Epidermal melanocyte (primary cell): ENCODE data around the gene IGF2BP2.
"Not testable (repeated sequence)": the region's sequence is repeated elsewhere in the genome, so short reads cannot be mapped to it uniquely, and the experiment has no call there.

Experiments used
- DNase-seq: peaks from one replicate; pipeline ENCODE4 v3.0.0; 2011; ENCODE audit warnings: low spot score; ENCODE audit not compliant: insufficient read length

The IGF2BP2 gene

DNA sequence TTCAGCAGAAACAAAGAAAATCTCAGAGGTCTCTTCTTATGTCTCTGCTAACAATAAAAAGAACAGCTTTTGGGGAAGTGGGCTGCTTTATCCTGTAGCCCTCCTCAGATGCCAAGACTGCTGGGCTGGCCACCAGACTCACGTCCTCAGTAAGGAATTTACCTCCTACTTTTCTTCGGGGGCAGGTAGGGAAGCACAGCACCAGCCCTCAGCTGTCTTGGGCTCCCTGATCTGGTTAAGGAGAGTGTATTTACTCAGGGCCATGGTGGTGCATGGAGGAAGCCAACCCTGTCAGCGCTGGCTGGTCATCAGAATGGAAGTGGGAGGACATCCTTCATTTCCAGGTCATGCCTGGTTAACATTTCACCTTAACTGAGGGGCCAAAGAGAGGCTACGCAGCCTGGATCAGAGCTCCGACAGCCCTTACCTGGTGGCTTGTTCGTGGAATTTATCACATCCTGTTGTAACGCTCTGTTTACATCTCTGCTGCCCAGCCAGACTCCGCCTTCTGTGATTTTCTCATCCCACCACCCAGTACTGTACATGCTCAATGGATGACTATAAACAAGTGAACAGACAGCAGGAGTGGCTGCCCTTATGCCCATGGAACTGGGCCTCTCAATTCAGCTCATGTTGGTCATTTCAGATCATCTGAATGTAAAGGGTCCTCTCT is 108.3 kb downstream of the IGF2BP2 start:
- DNase-seq, result no peak

DNA sequence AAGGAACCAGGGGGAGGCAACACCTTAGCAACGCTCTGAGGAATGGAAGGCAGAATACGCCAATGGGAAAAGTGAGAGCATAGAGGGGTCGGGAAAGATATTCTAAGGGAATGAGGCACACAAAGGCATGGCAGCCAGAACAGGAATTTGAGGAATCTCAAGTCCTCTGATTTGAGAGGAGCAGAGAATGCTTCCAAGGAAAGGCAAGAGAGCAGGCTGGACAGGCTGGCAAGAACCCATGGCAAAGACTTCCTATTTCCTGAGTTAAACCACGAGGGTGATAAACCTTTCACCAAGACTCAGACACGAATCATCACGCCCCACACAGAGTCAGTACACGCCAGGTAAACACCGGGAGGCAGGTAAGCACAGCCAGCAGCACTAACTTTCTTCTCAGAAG is 109.8 kb downstream of the IGF2BP2 start:
- DNase-seq, result no peak

DNA sequence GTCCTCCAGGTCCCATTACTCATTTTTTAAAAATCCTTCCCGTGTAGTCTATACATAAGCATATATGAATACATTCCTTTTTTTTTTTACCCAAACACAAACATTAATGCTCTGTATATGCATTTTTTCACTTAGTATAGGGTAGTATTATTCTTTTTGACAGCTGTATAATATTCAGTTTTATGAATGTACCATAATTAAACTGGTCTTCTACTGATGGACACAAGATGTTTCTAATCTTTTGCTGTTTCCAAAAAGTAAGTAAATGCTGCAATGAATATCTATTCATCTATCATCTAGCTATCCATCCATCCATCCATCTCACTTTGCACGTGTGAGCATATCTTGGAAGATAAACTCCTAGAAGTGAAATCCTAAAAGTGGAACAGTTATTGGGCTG is 110.8 kb downstream of the IGF2BP2 start:
- DNase-seq, result no peak

DNA sequence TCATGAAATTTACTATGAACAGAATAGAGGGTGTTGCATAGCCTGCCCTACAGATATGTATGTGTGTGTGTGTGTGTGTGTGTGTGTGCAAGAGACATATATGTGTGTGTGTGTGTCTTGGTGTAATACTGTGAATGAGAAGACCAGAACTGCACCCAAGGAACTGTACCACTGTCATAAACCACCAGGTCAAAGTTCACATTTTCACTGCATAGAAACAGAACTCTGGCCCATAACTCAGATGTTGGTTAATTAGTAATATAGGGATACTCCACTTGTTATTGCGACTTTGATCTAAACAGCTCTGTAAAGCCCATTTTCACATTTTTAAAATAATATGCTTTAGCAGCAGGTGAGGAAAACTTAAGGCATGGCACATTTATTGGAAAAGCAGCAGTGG is 111.8 kb downstream of the IGF2BP2 start:
- no peak for DNase-seq

DNA sequence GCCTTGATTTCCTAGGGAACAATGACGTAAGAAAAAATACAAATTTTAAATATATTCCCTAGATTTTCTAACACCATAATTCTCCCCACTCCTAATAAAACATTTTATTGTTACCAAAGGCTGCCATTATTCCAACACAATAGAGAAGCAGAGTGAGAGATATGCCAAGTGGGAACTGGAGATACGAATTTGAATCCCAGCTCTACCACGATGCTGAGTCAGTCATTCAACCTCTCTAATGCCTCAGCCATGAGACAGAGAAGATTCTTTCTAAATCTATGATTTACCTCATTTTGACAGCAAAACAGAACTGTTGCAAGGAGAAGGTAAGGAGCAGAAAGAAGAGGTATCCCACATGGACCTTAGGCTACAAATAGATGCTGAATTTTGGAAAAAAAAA is 112.5 kb downstream of the IGF2BP2 start:
- no peak for DNase-seq

DNA sequence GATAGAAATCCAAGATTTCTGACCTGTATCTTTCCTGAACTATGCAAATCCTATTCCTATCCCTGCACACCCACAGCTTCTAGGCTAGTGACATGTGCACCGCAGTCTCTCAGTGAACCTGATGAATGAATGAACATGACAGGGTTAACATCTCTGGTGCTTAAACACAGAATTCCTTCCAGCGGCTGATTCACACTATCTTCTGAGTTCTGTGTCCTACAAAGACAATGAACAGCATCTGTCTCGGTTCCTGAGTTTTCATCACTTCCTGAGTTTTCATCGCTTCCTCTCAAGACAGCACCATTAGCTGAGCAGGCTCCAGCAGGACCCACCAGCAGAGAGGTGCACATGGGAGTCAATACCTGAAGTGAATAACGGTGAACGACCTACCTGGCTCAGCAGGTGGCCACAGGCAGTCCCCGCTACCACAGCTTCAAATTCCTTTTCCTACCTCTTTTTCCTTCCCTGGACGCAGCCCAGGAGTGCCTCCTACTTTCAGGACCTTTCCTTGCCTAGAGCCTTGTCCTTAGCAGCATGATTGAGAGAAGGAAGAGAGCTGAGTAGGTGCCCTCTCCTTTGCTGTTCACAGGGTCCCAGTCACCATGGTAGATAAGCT is 113.5 kb downstream of the IGF2BP2 start:
- DNase-seq, result no peak

DNA sequence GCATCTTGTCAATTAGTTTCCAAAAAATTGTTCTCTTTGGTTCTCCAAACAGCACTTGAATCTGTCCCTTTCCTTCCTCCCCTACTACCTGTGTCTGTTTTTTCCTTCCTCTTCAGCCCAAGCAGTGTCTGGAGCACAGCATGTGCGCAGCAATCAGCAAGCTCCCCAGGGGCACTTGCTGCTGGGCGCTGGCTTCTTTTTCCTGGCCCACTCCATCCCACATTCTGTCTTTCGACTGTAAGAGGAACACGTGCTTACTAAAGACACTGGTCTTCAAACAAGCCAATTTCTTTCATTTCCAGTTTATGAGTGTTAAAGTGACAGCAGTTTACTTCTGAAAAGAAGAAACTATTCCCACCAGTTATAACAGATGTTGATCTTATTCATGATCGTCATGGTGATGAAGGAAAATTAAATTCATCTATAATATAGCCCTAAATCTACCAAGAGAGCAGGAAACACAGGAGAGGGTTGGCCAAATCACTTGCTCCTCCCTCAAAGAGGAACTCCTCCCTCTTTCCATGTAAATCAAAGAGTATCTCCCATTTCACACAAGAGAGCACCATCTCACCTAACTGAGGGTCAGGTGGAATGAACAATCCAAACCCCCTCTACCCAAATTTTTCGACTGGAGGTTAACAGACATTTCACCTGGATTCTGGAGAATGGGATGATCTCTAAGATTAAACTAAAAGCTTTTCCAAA is 115.4 kb downstream of the IGF2BP2 start:
- no peak for DNase-seq

DNA sequence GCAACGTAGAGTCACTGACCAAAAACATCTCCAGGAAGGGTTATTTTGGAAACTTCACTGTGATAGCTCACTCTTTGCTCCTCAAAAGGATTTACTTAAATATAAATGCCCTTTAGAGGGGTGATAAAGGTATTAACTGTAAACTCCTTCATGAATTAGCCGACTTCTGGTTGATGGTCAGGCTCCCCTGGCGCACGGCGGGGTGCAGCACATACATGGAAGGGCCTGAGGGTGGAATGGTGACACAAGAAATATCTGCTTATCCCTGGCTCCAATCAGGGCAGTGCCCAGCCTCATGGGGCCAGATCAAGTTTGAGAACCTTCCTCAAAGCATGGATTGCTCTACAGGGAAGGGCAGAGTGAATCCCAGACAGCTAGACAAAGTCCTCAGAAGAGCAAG is 116.5 kb downstream of the IGF2BP2 start:
- DNase-seq, result no peak

DNA sequence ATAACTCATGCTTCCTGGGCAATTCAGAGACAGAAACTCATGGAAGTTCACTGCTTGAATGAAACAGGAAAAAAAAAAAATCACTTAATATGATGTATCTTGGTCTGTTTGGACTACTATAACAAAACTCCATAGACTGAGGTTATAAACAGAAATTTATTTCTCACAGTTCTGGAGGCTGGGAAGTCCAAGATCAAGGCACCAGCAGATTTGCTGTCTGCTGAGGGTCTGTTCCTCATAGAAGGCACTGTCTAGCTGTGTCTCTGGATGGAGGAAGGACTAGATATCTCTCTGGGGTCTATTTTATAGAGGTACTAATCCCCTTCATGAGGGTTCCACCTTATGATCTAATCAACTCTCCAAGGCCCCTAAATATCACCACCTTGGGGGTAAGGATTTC is 119.3 kb downstream of the IGF2BP2 start:
- DNase-seq, result no peak

DNA sequence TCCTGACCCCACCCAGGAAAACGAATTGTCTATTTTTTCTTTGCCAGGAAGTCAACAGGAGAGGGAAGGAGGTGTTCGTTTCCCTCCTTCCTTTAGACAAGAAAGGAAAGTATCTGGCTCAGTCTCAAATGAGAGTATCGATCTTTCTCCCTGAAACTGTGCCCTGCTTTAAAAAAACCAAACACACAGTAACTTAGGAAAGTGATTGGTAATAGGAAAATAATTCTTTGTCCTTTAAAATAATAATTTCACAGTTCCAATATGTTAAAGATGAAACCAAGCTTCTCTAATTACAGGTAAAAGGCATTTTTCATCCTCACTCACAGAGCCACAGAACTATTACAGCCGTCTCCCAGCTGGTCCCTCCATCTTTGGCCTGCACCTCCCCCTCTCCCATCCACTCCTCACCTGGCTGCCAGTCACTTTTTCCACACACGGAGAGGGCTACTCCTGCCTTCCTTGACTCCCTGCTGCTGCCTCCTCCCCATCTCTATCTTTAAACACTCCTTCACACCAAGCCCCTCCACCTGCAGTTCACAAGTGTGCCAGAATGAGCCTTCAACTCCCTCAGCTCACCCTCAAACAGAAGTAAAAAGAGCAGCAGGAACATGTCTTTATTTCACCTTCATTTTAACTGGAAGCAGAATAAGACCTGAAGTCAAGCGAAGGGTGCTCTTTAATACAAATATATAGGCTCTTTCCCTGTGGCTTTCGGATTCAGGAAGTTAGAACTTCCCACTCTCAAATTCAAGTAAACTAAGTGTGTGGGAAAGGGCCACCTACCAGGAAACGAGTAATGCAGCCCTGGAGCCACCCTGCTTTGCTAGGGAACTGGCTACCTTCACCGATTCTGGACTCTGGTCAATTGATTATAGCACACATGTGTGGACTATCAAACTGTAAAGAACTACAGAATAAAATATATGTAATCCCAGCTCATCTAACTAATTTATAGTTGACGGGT is 122.3 kb downstream of the IGF2BP2 start:
- no peak for DNase-seq

DNA sequence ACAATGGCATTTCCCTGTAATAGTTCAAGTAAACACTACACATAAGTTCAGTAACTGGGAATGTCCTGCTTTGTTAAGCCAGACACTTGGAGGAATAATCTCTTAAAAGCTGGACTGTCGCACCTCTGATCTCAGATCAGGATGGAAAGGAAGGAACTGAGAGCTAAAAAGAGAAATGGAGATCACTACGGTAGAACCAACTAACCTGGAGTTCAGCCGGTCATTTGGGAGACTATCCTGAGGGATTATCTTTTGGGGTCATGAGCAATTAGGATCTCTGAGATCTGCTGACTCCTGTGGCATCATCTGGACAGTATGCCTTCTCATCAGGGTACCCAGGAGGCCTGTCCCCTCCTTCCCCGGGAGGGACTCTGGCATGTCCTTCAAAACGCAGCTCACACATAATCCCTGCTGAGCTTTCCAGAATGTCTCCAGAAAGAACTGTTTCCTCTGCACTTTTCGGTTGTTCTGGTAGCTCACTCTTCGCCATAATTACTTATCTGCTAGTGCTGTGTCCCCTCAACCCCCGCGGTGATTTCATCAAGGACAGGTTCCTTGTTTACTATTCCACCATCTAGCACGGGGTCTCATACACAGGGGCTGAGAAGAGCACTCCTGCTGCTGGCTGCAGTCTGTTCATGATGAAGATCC is 123.1 kb downstream of the IGF2BP2 start:
- DNase-seq, result no peak

DNA sequence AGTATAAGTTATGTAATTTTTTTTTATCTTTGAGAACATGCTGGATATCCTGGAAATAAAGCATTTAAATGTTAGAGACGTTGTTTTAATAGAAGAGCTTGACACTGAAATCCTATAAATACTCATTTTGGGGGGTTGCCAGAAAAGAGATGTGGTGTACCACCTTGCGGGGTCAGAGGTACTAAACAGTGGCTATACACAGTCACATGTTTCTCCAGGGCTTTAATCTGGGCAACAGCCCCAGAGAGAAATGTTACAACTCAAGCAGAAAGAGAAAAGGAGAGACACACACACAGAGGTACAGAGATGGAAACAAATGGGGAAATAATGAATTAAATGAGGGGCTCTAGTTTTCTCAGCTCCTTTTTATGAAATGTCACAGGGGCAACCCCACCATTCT is 124.9 kb downstream of the IGF2BP2 start:
- DNase-seq, result no peak

DNA sequence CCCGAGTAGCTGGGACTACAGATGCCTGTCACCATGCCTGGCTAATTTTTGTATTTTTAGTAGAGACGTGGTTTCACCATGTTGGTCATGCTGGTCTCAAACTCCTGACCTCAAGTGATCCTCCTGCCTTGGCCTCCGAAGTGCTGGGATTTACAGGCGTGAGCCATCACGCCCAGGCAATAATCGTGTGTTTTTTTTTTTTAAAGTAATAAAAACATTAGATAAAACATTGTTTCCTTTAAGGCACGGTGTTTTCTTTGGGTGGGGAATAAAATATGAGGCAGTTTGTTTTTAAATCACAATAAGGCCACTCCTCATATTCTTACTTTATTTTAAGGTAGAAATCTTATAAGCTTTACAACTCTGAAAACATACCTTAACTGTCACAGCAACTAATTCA is 127.6 kb downstream of the IGF2BP2 start:
- DNase-seq, result not testable (repeated sequence)

DNA sequence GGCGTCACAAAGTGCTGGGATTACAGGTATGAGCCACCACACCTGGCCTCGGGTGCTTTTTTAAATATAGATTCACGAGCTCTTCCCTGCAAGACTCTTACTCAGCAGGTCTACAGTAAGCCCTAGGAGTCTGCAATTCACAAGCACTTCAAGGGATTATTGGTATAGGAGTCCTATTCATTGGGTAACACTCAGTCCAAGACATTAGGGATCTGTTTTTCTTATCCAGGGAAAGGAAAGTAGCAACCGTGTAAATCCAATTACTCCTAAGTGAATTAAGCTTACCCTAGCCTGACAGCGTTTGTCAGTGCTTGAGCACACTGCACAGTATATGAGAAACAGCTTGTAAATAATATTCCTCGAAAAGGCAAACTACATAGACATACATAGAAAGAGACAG is 128.8 kb downstream of the IGF2BP2 start:
- no peak for DNase-seq

DNA sequence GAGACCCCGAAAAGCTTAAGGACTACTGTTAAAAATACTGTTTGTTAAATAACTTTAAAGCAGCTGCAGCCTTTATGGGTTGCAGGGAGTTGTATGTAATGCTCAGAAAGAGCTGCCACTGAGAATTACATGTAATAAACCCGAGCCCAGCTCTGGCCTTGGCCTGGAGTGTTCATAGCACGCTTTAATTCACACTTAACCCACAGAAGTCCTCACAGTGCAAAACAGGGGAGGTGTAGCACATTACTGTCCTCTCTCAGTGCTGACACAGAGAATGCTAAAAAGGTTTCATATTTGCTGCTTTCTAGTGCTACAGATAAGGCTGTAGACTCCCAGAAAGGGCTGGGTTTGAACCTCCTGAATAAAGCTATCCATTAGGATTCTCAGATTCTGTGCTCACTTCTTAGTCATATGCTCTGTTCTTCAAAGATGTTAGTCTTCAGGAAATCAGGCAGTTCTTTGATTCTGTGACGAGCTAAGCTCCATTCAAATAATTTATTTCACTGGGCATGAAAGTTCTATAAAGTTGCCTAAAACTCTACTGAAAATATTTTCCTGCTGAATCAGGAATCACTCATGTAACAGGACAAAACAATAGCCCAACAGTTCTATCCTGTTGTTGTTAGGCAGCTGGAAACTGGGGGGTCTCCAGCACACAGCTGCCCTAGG is 130.7 kb downstream of the IGF2BP2 start:
- DNase-seq, result peak; percentile 51

DNA sequence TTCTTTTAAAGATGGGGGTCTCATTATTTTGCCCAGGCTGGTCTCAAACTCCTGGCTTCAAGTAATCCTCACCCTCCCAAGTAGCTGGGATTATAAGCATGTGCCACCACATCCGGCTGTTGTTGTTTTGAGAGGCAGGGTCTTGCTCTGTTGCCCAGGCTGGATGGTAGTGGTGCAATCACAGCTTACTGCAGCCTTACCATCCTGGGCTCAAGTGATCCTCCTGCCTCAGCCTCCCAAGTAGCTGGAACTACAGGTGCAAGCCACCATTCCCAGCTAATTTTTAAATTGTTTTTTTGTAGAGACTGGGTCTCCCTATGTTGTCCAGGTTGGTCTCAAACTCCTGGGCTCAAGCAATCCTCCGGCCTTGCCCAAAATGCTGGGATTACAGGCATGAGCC is 133.2 kb downstream of the IGF2BP2 start:
- DNase-seq, result no peak

DNA sequence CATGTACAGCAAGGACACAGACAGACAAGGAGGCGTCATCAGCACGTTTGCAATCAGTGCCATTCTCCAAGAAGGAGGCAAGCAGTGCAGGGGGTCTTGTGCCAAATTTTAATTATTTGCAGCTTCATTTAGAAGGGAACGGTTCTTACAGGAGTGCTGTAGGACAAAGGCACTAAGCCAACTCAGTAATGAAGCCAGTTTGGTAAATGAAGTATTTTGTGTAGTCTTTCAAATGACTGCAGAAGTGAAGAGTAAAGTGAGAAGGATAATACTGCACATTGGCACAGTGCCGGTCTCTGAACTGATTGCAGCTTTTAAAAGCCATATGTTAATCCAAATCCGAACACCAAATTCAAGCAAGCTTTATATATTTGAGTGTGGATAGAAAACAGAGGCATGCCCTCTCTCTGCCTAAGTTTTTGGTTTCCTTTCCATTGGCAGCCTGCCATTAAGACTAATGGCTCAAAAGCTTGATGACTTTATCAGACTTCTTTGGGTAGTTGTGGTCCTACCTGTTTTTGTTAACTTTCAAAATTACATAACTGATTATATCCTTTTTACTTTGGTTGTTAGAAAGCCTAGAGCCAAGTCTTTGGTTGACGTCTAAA is 137.5 kb downstream of the IGF2BP2 start:
- no peak for DNase-seq

DNA sequence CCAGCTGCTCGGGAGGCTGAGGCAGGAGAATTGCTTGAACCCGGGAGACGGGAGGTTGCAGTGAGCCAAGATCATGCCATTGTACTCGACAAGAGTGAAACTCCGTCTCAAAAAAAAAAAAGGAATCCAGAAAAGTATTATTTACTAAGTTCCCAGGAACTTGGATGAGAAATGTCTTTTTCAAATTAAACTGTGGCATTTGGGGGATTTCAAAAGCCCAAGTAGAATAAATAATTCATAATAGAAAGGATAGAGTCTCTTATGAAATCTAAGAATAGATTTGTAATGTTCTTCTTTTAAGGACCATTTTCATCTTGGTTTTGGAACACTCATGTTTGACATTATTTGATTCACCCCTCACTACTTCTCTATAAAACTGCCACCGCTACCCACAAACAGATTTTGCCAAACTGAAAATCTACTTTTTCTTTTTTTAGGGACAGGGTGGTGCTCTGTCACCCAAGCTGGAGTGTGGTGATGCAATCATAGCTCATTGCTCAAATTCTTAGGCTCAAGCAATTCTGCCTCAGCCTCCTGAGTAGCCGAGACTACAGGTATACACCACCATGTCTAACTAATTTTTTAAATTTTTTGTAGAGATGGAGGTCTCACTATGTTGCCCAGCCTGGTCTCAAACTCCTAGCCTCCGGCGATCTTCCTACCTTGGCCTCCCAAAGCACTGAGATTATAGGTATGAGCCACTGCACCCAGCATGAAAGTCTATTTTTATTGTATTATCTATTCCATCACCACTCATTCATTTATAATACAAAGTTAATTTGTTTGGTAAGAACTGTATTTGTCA is 139.4 kb downstream of the IGF2BP2 start:
- no peak for DNase-seq

DNA sequence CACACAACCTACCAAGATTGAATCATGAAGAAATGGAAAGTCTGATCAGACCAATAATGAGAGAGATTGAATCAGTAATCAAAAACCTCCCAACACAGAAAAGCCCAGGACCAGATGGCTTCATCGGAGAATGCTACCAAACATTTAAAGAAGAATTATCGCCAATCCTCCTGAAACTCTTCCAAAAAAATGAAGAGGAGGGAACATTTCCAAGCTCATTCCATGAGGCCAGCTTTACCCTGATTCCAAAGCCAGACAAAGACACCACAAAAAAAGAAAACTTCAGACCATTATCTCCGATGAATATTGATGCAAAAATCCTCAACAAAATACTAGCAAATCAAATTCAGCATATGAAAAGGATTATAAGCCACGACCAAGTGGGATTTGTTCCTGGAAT is 144.6 kb downstream of the IGF2BP2 start:
- DNase-seq, result no peak
